Measurements from ENCODE around the gene LDLRAD4.

The LDLRAD4 gene

DNA sequence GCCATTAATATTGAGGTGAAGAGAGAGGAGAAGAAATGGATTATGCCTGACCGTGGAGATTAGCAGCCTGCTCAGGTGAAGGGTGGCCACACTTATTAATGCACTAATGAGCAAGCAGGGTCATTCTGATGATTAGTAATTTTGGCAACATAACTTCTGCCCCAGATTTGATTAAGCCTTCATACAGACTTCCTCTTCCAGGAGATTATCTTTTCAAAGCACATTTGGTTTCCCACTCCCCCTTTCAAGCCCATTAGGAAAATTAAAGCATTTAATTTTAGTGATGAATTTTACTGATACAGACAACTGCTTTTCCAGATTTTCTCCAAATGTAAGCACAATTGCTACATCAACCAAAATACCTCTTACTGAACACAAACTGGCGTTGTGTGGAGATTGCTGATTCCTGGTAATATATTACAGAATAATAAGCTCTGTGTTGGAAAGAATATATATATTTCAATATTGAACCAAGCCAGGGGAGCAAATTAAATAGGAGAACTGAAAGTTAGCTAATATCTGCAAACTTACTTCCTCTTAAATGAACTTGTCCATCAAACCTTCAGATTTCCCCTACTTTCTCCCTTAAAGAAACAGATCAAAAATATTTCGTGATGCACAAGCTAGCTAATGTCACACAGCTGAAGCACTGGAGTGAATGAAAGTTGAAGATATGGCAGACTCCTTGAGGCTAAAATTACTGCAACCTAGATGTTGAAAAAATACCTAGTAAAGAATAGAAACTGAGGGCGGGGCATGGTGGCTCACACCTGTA, 367.0 kb downstream of the LDLRAD4 start:
- Histone ChIP-seq H3K4me1 (ENCODE audit: control insufficient read depth, insufficient read depth, low read length) (no peaks in the 10 kb centered on the region), H3K27ac (ENCODE audit: low read depth, low read length) (no peak overlapping the region), H3K4me3 (ENCODE audit: low read depth, low read length) (no peak overlapping the region)

DNA sequence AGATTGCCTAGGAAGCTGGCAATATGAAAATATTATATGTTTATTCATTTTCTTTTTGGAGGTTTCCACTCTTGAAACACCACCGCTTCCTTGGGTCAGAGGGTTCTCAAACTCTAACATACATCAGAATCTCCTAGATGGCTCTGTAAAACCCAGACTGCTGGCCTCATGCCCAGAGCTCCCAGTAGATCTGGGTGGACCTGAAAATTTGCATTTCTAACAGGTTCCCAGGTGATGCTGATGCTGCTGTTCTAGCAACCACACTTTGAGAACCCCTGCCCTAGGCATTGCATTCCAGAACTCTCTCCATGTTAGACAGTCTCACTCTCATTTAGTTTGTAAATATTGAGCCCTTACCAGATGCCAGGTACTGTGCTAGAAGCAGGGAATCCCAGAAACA, 368.4 kb downstream of the LDLRAD4 start:
- Histone ChIP-seq H3K27me3 (ENCODE audit: control insufficient read depth, insufficient read depth, low read length) (no peaks in the 10 kb centered on the region), H3K27ac (ENCODE audit: low read depth, low read length) (no peak overlapping the region), H3K9me3 (ENCODE audit: control insufficient read depth, insufficient read depth, low read depth, low read length) (no peaks in the 10 kb centered on the region), H3K4me1 (ENCODE audit: control insufficient read depth, insufficient read depth, low read length) (no peaks in the 10 kb centered on the region), H3K4me3 (ENCODE audit: low read depth, low read length) (no peak overlapping the region), H3K9ac (ENCODE audit: low read length) (no peak overlapping the region), H3K36me3 (ENCODE audit: control insufficient read depth, insufficient read depth, low read length) (no peaks in the 10 kb centered on the region)

More for the DNA sequence above, 367.0 kb downstream of the LDLRAD4 start:
- H3K36me3 ChIP-seq (ENCODE audit: control insufficient read depth, insufficient read depth, low read length) = no peaks in the 10 kb centered on the region
- no peaks in the 10 kb centered on the region for H3K27me3 ChIP-seq (ENCODE audit: control insufficient read depth, insufficient read depth, low read length)
- H3K9me3 ChIP-seq (ENCODE audit: control insufficient read depth, insufficient read depth, low read depth, low read length) = no peaks in the 10 kb centered on the region
- no peak overlapping the region for H3K9ac ChIP-seq (ENCODE audit: low read length)

DNA sequence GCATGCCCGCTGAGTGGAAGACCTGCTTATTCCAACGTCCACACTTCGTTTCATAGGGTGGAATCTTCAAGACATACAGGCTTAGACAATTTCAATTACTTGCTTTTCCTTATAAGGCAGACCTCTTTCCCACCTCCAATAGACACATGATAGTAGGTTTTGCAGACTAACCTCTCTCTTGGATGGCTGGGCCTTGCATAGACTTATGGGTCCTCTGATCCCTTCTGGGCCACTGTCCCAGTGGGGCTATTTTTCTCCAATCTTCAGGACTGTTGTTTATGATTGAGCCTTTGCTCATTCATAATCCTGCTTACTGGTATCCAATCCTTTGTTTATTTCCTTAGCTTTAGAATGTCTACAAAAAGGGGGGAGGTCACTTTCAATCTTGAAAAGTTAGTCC, 368.9 kb downstream of the LDLRAD4 start:
- no peaks in the 10 kb centered on the region for H3K36me3 ChIP-seq (ENCODE audit: control insufficient read depth, insufficient read depth, low read length)
- H3K9ac ChIP-seq (ENCODE audit: low read length) = no peak overlapping the region
- H3K27me3 ChIP-seq (ENCODE audit: control insufficient read depth, insufficient read depth, low read length) = no peaks in the 10 kb centered on the region
- no peak overlapping the region for H3K27ac ChIP-seq (ENCODE audit: low read depth, low read length)
- H3K9me3 ChIP-seq (ENCODE audit: control insufficient read depth, insufficient read depth, low read depth, low read length) = no peaks in the 10 kb centered on the region
- no peaks in the 10 kb centered on the region for H3K4me1 ChIP-seq (ENCODE audit: control insufficient read depth, insufficient read depth, low read length)
- H3K4me3 ChIP-seq (ENCODE audit: low read depth, low read length) = no peak overlapping the region

DNA sequence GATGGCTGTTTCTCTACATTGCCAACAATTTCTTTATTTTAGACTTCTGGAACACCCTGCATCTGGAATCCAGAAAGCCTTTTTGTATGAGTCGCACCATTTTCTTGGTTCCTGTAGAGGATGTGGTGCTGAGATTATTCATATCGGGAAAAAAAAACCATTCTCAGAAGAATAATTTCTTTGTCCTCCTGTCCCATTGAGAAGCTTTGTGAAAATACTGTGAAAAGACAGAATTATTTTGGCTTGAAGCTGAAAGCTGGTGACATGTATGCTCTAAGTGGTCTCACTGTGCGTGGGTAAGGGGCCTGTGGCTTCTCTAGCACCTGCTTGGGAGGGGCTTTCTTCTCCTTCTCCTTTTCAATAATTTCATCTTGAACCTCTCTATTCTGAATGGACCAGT, 369.4 kb downstream of the LDLRAD4 start:
- Histone ChIP-seq H3K4me3 (ENCODE audit: low read depth, low read length) (no peak overlapping the region), H3K9ac (ENCODE audit: low read length) (no peak overlapping the region), H3K27ac (ENCODE audit: low read depth, low read length) (no peak overlapping the region), H3K4me1 (ENCODE audit: control insufficient read depth, insufficient read depth, low read length) (no peaks in the 10 kb centered on the region), H3K27me3 (ENCODE audit: control insufficient read depth, insufficient read depth, low read length) (no peaks in the 10 kb centered on the region), H3K9me3 (ENCODE audit: control insufficient read depth, insufficient read depth, low read depth, low read length) (no peaks in the 10 kb centered on the region), H3K36me3 (ENCODE audit: control insufficient read depth, insufficient read depth, low read length) (no peaks in the 10 kb centered on the region)

DNA sequence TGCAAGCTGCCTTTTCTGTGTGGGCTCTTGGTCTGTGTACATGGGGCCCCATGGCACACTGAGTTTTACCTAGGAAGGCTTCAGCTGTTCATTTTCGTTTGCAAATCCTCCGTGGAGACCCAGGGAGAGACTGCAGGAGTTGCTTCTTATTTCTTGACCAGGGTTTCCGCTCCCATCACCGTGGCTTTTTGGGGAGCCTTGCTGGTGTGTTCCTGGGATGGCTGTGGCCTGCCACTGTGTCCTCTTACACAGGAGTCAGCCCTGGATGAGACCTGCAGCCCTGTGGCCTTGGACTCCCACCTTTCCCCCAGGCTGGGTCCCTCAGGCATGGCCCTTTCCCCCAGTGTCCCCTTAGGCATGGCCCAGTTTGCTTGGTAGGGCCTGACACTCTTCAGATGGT, 370.8 kb downstream of the LDLRAD4 start:
- Histone ChIP-seq H3K27ac (ENCODE audit: low read depth, low read length) (no peak overlapping the region), H3K9me3 (ENCODE audit: control insufficient read depth, insufficient read depth, low read depth, low read length) (no peaks in the 10 kb centered on the region), H3K4me1 (ENCODE audit: control insufficient read depth, insufficient read depth, low read length) (no peaks in the 10 kb centered on the region), H3K4me3 (ENCODE audit: low read depth, low read length) (no peak overlapping the region), H3K9ac (ENCODE audit: low read length) (no peak overlapping the region), H3K36me3 (ENCODE audit: control insufficient read depth, insufficient read depth, low read length) (no peaks in the 10 kb centered on the region), H3K27me3 (ENCODE audit: control insufficient read depth, insufficient read depth, low read length) (no peaks in the 10 kb centered on the region)

DNA sequence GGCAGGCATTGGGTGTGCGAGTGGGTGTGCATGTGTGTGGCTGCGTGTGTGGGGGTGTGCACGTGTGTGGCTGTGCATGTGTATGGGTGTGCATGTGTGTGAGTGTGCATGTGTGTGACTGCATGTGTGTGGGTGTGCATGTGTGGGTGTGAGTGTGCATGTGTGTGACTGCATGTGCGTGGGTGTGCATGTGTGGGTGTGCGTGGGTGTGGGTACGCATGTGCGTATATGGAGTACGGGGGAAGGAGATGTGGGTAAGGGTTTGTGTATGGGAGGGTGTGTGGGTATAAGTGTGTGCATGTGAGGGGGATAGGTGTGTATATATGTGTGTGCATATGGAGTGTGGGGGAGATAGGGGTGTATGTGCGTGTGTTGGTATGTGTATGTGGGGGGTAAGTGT, 371.4 kb downstream of the LDLRAD4 start:
- H3K9ac ChIP-seq (ENCODE audit: low read length) = no peak overlapping the region
- H3K27me3 ChIP-seq (ENCODE audit: control insufficient read depth, insufficient read depth, low read length) = no peaks in the 10 kb centered on the region
- no peaks in the 10 kb centered on the region for H3K9me3 ChIP-seq (ENCODE audit: control insufficient read depth, insufficient read depth, low read depth, low read length)
- no peak overlapping the region for H3K27ac ChIP-seq (ENCODE audit: low read depth, low read length)
- no peaks in the 10 kb centered on the region for H3K36me3 ChIP-seq (ENCODE audit: control insufficient read depth, insufficient read depth, low read length)
- no peaks in the 10 kb centered on the region for H3K4me1 ChIP-seq (ENCODE audit: control insufficient read depth, insufficient read depth, low read length)
- H3K4me3 ChIP-seq (ENCODE audit: low read depth, low read length) = no peak overlapping the region

DNA sequence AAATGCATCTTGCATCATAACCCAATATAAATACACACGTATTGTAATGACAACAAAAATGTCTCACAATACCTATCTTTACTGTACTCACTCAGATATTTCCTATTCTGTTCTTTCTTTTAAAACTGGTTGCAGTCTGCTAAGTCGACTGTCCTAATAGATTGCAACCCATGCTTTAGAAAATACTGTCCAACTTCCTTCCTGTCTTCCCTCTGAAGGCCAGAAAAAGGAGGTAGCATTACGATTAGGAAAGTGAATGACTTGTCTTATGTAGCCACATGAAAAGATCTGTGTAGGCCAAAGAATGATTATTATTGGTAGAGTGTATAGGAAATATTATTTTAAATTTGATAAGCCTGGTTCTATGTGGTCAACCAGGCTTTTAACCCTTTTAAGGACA, 373.7 kb downstream of the LDLRAD4 start:
- no peak overlapping the region for H3K27ac ChIP-seq (ENCODE audit: low read depth, low read length)
- no peak overlapping the region for H3K9ac ChIP-seq (ENCODE audit: low read length)
- no peaks in the 10 kb centered on the region for H3K27me3 ChIP-seq (ENCODE audit: control insufficient read depth, insufficient read depth, low read length)
- no peak overlapping the region for H3K4me3 ChIP-seq (ENCODE audit: low read depth, low read length)
- H3K4me1 ChIP-seq (ENCODE audit: control insufficient read depth, insufficient read depth, low read length) = no peaks in the 10 kb centered on the region
- H3K36me3 ChIP-seq (ENCODE audit: control insufficient read depth, insufficient read depth, low read length) = no peaks in the 10 kb centered on the region
- H3K9me3 ChIP-seq (ENCODE audit: control insufficient read depth, insufficient read depth, low read depth, low read length) = peaks cover 18% of the 10 kb centered on the region; the same call in 1 of the 2 replicates

DNA sequence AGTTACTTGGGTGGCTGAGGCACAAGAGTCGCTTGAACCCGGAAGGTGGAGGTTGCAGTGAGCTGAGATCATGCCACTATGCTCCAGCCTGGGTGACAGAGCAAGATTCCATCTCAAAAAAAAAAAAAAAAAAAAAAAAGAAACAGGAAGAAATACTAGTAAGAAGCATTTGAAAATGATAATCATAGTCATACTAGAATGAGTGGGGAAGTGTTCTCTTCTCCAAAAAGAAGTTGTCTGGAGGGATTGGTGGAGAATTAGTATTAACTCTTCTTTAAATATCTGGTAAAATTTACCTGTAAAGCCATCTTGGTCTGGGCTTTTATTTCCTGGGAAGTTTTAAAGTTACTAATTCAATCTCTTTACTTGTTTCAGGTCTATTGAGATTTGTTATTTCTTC, 376.0 kb downstream of the LDLRAD4 start:
- peaks cover 38% of the 10 kb centered on the region for H3K9me3 ChIP-seq (ENCODE audit: control insufficient read depth, insufficient read depth, low read depth, low read length)
- H3K36me3 ChIP-seq (ENCODE audit: control insufficient read depth, insufficient read depth, low read length) = no peaks in the 10 kb centered on the region
- no peak overlapping the region for H3K9ac ChIP-seq (ENCODE audit: low read length)
- H3K4me3 ChIP-seq (ENCODE audit: low read depth, low read length) = no peak overlapping the region
- H3K27ac ChIP-seq (ENCODE audit: low read depth, low read length) = no peak overlapping the region
- no peaks in the 10 kb centered on the region for H3K4me1 ChIP-seq (ENCODE audit: control insufficient read depth, insufficient read depth, low read length)
- H3K27me3 ChIP-seq (ENCODE audit: control insufficient read depth, insufficient read depth, low read length) = no peaks in the 10 kb centered on the region

DNA sequence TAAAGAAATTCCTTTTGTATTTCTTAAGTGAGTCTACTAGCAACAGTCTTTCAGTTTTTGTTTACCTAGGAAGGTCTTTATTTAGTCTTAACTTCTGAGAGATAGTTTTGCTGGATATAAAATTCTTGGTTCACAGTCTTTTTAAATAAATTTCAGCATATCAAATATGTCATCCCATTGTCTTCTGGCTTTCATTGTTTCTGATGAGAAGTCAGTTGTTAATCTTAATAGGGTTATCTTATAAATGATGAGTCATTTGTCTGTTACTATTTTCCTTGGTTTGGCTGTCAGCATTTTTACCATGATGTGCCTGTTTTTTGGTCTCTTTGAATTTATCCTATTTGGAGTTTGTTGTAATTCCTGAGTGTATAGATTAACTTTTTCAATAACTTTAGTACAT, 378.5 kb downstream of the LDLRAD4 start:
- H3K4me1 ChIP-seq (ENCODE audit: control insufficient read depth, insufficient read depth, low read length) = no peaks in the 10 kb centered on the region
- H3K27ac ChIP-seq (ENCODE audit: low read depth, low read length) = no peak overlapping the region
- no peaks in the 10 kb centered on the region for H3K36me3 ChIP-seq (ENCODE audit: control insufficient read depth, insufficient read depth, low read length)
- no peaks in the 10 kb centered on the region for H3K27me3 ChIP-seq (ENCODE audit: control insufficient read depth, insufficient read depth, low read length)
- H3K4me3 ChIP-seq (ENCODE audit: low read depth, low read length) = no peak overlapping the region
- no peak overlapping the region for H3K9ac ChIP-seq (ENCODE audit: low read length)
- peaks cover 38% of the 10 kb centered on the region for H3K9me3 ChIP-seq (ENCODE audit: control insufficient read depth, insufficient read depth, low read depth, low read length)

DNA sequence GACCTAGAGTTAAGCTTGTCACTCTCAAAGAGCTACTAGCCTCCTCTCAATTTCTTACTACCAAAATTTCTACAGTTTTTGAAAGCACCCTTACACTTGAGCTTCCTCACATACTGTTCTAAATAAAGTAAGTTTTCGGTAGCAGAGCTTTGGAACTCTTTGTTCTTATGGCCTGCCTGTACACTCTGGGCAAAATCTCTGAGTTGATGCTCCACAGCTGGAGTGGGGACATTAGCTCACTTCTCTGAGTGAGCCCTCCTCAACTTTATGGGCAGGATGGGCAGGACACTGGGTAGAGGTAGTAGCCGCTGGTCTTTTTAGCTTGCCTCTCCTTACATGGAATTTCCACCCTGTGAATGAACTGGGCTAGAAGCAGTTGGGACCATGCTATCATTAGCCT, 380.0 kb downstream of the LDLRAD4 start:
- Histone ChIP-seq H3K4me1 (ENCODE audit: control insufficient read depth, insufficient read depth, low read length) (no peaks in the 10 kb centered on the region), H3K9me3 (ENCODE audit: control insufficient read depth, insufficient read depth, low read depth, low read length) (peaks cover 38% of the 10 kb centered on the region), H3K36me3 (ENCODE audit: control insufficient read depth, insufficient read depth, low read length) (no peaks in the 10 kb centered on the region), H3K27ac (ENCODE audit: low read depth, low read length) (no peak overlapping the region), H3K27me3 (ENCODE audit: control insufficient read depth, insufficient read depth, low read length) (no peaks in the 10 kb centered on the region), H3K9ac (ENCODE audit: low read length) (no peak overlapping the region), H3K4me3 (ENCODE audit: low read depth, low read length) (no peak overlapping the region)

DNA sequence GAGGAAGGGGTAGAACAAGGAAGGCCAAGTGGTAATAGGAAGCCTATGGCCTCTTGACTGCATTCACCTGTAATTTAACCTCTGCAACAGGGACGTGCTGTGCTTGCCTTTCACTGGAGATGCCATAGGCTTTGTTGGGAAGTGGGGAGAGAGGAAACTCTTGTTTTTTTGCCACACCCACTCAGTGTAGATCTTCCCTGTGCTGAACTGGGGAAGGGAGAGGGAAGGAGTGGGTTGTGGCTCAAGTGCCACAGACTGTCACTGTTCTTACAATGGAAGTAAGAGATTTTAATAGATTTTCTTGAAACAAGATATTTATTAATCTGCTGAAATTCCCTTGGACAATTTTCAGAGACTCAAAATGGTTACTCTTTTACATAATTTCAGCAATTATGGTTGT, 380.5 kb downstream of the LDLRAD4 start:
- Histone ChIP-seq H3K4me3 (ENCODE audit: low read depth, low read length) (no peak overlapping the region), H3K9ac (ENCODE audit: low read length) (no peak overlapping the region), H3K4me1 (ENCODE audit: control insufficient read depth, insufficient read depth, low read length) (no peaks in the 10 kb centered on the region), H3K27me3 (ENCODE audit: control insufficient read depth, insufficient read depth, low read length) (no peaks in the 10 kb centered on the region), H3K9me3 (ENCODE audit: control insufficient read depth, insufficient read depth, low read depth, low read length) (peaks cover 38% of the 10 kb centered on the region), H3K36me3 (ENCODE audit: control insufficient read depth, insufficient read depth, low read length) (no peaks in the 10 kb centered on the region), H3K27ac (ENCODE audit: low read depth, low read length) (no peak overlapping the region)

Data from HUES6 (cell line).